ENCODE data around the gene ALK. TPM values are rescaled to one million over a fixed set of nuclear protein-coding genes. Genes with fewer than 3 reads are reported as not detected.

Gene ALK
- total and polyA plus RNA-seq, 2 donors (not counting 1 experiment from before 2014, with no cell fraction given), result not detected

DNA sequence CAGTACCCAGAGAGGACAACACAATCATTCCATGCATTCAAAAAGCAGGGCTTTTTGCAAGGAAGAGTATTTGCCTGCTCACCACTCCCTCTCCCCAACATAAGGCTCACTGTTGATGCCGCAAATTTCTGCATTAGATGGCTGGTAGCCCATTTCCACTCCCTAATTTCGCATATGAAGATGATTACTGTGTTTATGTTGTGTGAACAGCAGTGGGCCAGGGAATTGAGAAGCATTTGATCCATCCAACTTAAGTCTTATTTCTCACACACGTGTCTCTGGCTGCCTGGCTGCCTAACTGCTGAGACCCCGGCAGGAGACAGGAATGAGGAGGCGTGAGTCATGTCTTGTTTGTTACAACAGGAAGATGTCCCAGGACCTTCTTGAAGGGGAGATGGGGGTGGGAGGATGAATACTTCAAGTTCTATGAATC lies 294.1 kb downstream of the ALK start:
- Histone ChIP-seq H3K4me1 (ENCODE audit: control insufficient read depth in 2 of 2, insufficient read depth in 2 of 2, low read length in 2 of 2) (no peaks in the 10 kb centered on the region), H3K27ac (ENCODE audit: low read length in 2 of 2) (no peak overlapping the region), H3K36me3 (replicated peaks in 1 of 2; ENCODE audit: control extremely low read depth in 1 of 2, control insufficient read depth in 1 of 2, extremely low read depth in 1 of 2, insufficient read depth in 2 of 2, low read length in 1 of 2) (no peaks in the 10 kb centered on the region), H3K4me2 (replicated peaks; ENCODE audit: low read depth, low read length, poor library complexity, severe bottlenecking) (no peak overlapping the region), H4K20me1 (ENCODE audit: control insufficient read depth, insufficient read depth, low read length, poor library complexity, severe bottlenecking) (no peaks in the 10 kb centered on the region), H3K9ac (ENCODE audit: low read length) (no peak overlapping the region), H2AFZ (ENCODE audit: insufficient read depth, low read depth, low read length, poor library complexity, severe bottlenecking) (no peak overlapping the region), H3K9me3 (ENCODE audit: control extremely low read depth in 1 of 3, control insufficient read depth in 2 of 3, insufficient read depth in 1 of 3, low read length in 2 of 3) (peaks cover 0 to 2% (median 0%) of the 10 kb centered on the region in 3 donors), H3K4me3 (ENCODE audit: control extremely low read depth in 1 of 5, extremely low read depth in 1 of 5, insufficient read depth in 1 of 5, low read depth in 2 of 5, low read length in 4 of 5) (no peak overlapping the region), H3K27me3 (replicated peaks in 1 of 4; ENCODE audit: control extremely low read depth in 1 of 4, control insufficient read depth in 3 of 4, insufficient read depth in 4 of 4, low read length in 3 of 4) (no peaks in the 10 kb centered on the region), H3K79me2 (ENCODE audit: control insufficient read depth, insufficient read depth, low read length) (no peaks in the 10 kb centered on the region)
- intact Hi-C loops (cut with micrococcal nuclease), result no loop called here
- no peak for DNase-seq
- TF ChIP-seq EZH2 (IDR thresholded peaks at IDR 0.05; ENCODE audit: borderline replicate concordance, insufficient read depth, low read depth, low read length, poor library complexity, severe bottlenecking), result no peak
- TF ChIP-seq, protein P1, sequence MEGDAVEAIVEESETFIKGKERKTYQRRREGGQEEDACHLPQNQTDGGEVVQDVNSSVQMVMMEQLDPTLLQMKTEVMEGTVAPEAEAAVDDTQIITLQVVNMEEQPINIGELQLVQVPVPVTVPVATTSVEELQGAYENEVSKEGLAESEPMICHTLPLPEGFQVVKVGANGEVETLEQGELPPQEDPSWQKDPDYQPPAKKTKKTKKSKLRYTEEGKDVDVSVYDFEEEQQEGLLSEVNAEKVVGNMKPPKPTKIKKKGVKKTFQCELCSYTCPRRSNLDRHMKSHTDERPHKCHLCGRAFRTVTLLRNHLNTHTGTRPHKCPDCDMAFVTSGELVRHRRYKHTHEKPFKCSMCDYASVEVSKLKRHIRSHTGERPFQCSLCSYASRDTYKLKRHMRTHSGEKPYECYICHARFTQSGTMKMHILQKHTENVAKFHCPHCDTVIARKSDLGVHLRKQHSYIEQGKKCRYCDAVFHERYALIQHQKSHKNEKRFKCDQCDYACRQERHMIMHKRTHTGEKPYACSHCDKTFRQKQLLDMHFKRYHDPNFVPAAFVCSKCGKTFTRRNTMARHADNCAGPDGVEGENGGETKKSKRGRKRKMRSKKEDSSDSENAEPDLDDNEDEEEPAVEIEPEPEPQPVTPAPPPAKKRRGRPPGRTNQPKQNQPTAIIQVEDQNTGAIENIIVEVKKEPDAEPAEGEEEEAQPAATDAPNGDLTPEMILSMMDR (IDR thresholded peaks at IDR 0.05), result no peak
- H3K27me3 Mint-ChIP-seq, result peaks cover 26% of the 10 kb centered on the region
- no peak overlapping the region for H3K27ac Mint-ChIP-seq
- H3K4me1 Mint-ChIP-seq, result no peaks in the 10 kb centered on the region
- 80% methylated on average over 1 of the region's 5 CpGs for WGBS (ENCODE audit: insufficient coverage)
- ChIA-PET CTCF (no interaction called here), POLR2A (no interaction called here)
- no peak overlapping the region for H3K4me3 Mint-ChIP-seq
- H3K9me3 Mint-ChIP-seq (ENCODE audit: insufficient read depth), result no peaks in the 10 kb centered on the region
- no peak for ATAC-seq (ENCODE audit: low read depth)

DNA sequence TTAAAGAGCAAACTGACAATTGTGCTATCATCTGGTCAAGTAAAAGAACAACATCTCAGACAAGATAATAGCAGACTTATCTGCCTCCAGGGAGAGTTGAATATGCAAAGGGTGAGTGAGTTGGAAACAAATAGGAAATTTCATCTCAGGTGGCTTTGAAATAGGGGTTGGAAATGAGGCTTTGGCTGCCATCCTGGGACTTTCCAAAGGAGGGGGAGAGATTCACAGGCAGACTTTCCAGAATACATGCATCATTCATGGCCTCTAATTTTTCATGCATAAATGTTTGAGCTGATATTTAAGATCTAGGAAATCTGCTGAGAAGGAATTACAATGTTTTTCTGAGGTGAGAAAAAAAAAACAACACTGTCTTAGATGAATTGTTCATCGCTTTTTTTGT lies 300.5 kb downstream of the ALK start:
- H3K9ac ChIP-seq (ENCODE audit: low read length), result no peak overlapping the region
- ChIA-PET CTCF (no interaction called here), POLR2A (no interaction called here)
- Mint-ChIP-seq H3K27me3 (peaks cover 3% of the 10 kb centered on the region), H3K9me3 (ENCODE audit: insufficient read depth) (no peaks in the 10 kb centered on the region), H3K4me3 (no peak overlapping the region), H3K4me1 (no peaks in the 10 kb centered on the region), H3K27ac (no peak overlapping the region)
- no peaks in the 10 kb centered on the region for H3K27me3 ChIP-seq (replicated peaks in 1 of 4; ENCODE audit: control extremely low read depth in 1 of 4, control insufficient read depth in 3 of 4, insufficient read depth in 4 of 4, low read length in 3 of 4)
- no peak overlapping the region for H2AFZ ChIP-seq (ENCODE audit: insufficient read depth, low read depth, low read length, poor library complexity, severe bottlenecking)
- TF ChIP-seq EZH2 (IDR thresholded peaks at IDR 0.05; ENCODE audit: borderline replicate concordance, insufficient read depth, low read depth, low read length, poor library complexity, severe bottlenecking), result no peak
- TF ChIP-seq, protein P1 (IDR thresholded peaks at IDR 0.05), result no peak
- intact Hi-C loops (cut with micrococcal nuclease), result no loop called here
- no peaks in the 10 kb centered on the region for H3K36me3 ChIP-seq (replicated peaks in 1 of 2; ENCODE audit: control extremely low read depth in 1 of 2, control insufficient read depth in 1 of 2, extremely low read depth in 1 of 2, insufficient read depth in 2 of 2, low read length in 1 of 2)
- no peaks in the 10 kb centered on the region for H3K9me3 ChIP-seq (ENCODE audit: control extremely low read depth in 1 of 3, control insufficient read depth in 2 of 3, insufficient read depth in 1 of 3, low read length in 2 of 3)
- no peak overlapping the region for H3K27ac ChIP-seq (ENCODE audit: low read length in 2 of 2)
- no peaks in the 10 kb centered on the region for H3K4me1 ChIP-seq (ENCODE audit: control insufficient read depth in 2 of 2, insufficient read depth in 2 of 2, low read length in 2 of 2)
- H4K20me1 ChIP-seq (ENCODE audit: control insufficient read depth, insufficient read depth, low read length, poor library complexity, severe bottlenecking), result no peaks in the 10 kb centered on the region
- ATAC-seq (ENCODE audit: low read depth) (no peak), DNase-seq (no peak)
- H3K79me2 ChIP-seq (ENCODE audit: control insufficient read depth, insufficient read depth, low read length), result no peaks in the 10 kb centered on the region
- no CpG with 5 or more reads among the region's 1 CpG for WGBS (ENCODE audit: insufficient coverage)
- no peak overlapping the region for H3K4me2 ChIP-seq (replicated peaks; ENCODE audit: low read depth, low read length, poor library complexity, severe bottlenecking)
- H3K4me3 ChIP-seq (ENCODE audit: control extremely low read depth in 1 of 5, extremely low read depth in 1 of 5, insufficient read depth in 1 of 5, low read depth in 2 of 5, low read length in 4 of 5), result no peak overlapping the region
